CD14-positive monocyte (primary cell): Measurements from ENCODE around the gene TAPT1. TPM values are rescaled to one million over a fixed set of nuclear protein-coding genes. Genes with fewer than 3 reads are reported as not detected.
A peak's percentile ranks its signal among the peaks of the same experiment; 100 is the strongest.

ENCODE experiments used
- DNase-seq, 3 donors: peaks; one replicate each; pipeline ENCODE4 v3.0.0-alpha.2; 2011 to 2022
- H2AFZ ChIP-seq: 2 replicates; pipeline ENCODE4 v1.6.0; 2012; ENCODE audit warnings: mild to moderate bottlenecking, low read depth, low read length, inconsistent platforms; ENCODE audit not compliant: insufficient read depth, poor library complexity, severe bottlenecking
- H3K27ac ChIP-seq, 2 donors: 1 replicate in 1 of 2; 2 replicates in 1 of 2; pipeline ENCODE4 v1.5.1; 2012 to 2013; ENCODE audit warnings: low read length in 2 of 2, control low read depth in 1 of 2, inconsistent platforms in 1 of 2, low read depth in 1 of 2, mild to moderate bottlenecking in 1 of 2
- H3K27me3 ChIP-seq, 2 donors: one replicate each; pipeline versions ENCODE4 v1.6.0 to v1.6.1; 2011 to 2013; ENCODE audit warnings: low read length in 2 of 2; ENCODE audit not compliant: control insufficient read depth in 2 of 2, insufficient read depth in 2 of 2
- H3K36me3 ChIP-seq, 2 donors: replicated peaks in 1 of 2; 1 replicate in 1 of 2; 2 replicates in 1 of 2; pipeline versions ENCODE4 v1.5.1 to v1.6.1; 2012 to 2013; ENCODE audit warnings: low read length in 2 of 2, control low read depth in 1 of 2, inconsistent platforms in 1 of 2, mild to moderate bottlenecking in 1 of 2; ENCODE audit not compliant: insufficient read depth in 2 of 2, control insufficient read depth in 1 of 2
- H3K4me1 ChIP-seq, 2 donors: 1 replicate in 1 of 2; 2 replicates in 1 of 2; pipeline versions ENCODE4 v1.5.1 to v1.6.1; 2012 to 2013; ENCODE audit warnings: low read length in 2 of 2, control low read depth in 1 of 2, inconsistent platforms in 1 of 2, mild to moderate bottlenecking in 1 of 2, moderate library complexity in 1 of 2; ENCODE audit not compliant: insufficient read depth in 2 of 2, control insufficient read depth in 1 of 2
- H3K4me2 ChIP-seq: replicated peaks from 2 replicates; pipeline ENCODE3; 2012; ENCODE audit warnings: low read length, moderate library complexity, mild to moderate bottlenecking; ENCODE audit not compliant: poor library complexity, severe bottlenecking; ENCODE audit errors: extremely low read depth
- H3K4me3 ChIP-seq, 3 experiments: fragments of 200-600 bp in 1 of 3; sonication (generic) in 1 of 3; replicated peaks in 1 of 3; 1 replicate in 2 of 3; 2 replicates in 1 of 3; pipeline ENCODE4 v1.5.1; 2011 to 2013; ENCODE audit warnings: low read length in 3 of 3, mild to moderate bottlenecking in 3 of 3, control low read depth in 2 of 3, low read depth in 2 of 3, inconsistent platforms in 1 of 3, moderate library complexity in 1 of 3
- H3K79me2 ChIP-seq: 2 replicates; pipeline ENCODE4 v1.6.0; 2012; ENCODE audit warnings: mild to moderate bottlenecking, control low read depth, inconsistent platforms, low read length, moderate library complexity; ENCODE audit not compliant: insufficient read depth
- H3K9ac ChIP-seq: 2 replicates; pipeline ENCODE4 v1.6.0; 2017; ENCODE audit warnings: low read length, mild to moderate bottlenecking; ENCODE audit not compliant: insufficient read depth, poor library complexity, severe bottlenecking
- H3K9me3 ChIP-seq, 2 donors: replicated peaks in 1 of 2; 1 replicate in 1 of 2; 2 replicates in 1 of 2; pipeline versions ENCODE4 v1.5.1 to v1.6.1; 2012 to 2013; ENCODE audit warnings: low read length in 2 of 2, control low read depth in 1 of 2; ENCODE audit not compliant: control insufficient read depth in 1 of 2, insufficient read depth in 1 of 2
- H4K20me1 ChIP-seq: 2 replicates; pipeline ENCODE4 v1.6.0; 2012; ENCODE audit warnings: mild to moderate bottlenecking, low read length, control low read depth, moderate library complexity; ENCODE audit not compliant: insufficient read depth
- H3K27ac Mint-ChIP-seq, 7 donors: one replicate each; pipeline ENCODE4 v1.8.0; 2020; ENCODE audit warnings: mild to moderate bottlenecking in 7 of 7, mixed read lengths in 7 of 7, moderate library complexity in 6 of 7, inconsistent platforms in 2 of 7
- H3K27me3 Mint-ChIP-seq, 3 donors: one replicate each; pipeline ENCODE4 v1.8.0; 2021 to 2022; ENCODE audit warnings: low read depth in 3 of 3, mild to moderate bottlenecking in 3 of 3, mixed read lengths in 3 of 3, moderate library complexity in 3 of 3, inconsistent platforms in 1 of 3
- H3K36me3 Mint-ChIP-seq, 2 donors: one replicate each; pipeline ENCODE4 v1.8.0; 2020; ENCODE audit warnings: mixed read lengths in 2 of 2, inconsistent platforms in 1 of 2, mild to moderate bottlenecking in 1 of 2
- H3K4me1 Mint-ChIP-seq: one replicate; pipeline ENCODE4 v1.8.0; 2020; ENCODE audit warnings: mild to moderate bottlenecking, mixed read lengths
- H3K4me3 Mint-ChIP-seq, 2 donors: one replicate each; pipeline ENCODE4 v1.8.0; 2020; ENCODE audit warnings: mild to moderate bottlenecking in 2 of 2, mixed read lengths in 2 of 2, moderate library complexity in 1 of 2
- H3K9me3 Mint-ChIP-seq, 7 donors: one replicate each; pipeline ENCODE4 v1.8.0; 2020 to 2022; ENCODE audit warnings: mixed read lengths in 7 of 7, mild to moderate bottlenecking in 6 of 7, moderate library complexity in 6 of 7, inconsistent platforms in 2 of 7
- CTCF ChIP-seq: fragments of 200-600 bp; IDR thresholded peaks from one replicate; pipeline ENCODE4 v1.8.0; 2022; ENCODE audit warnings: antibody characterized with exemption, mild to moderate bottlenecking
- WGBS: methylation state at CpG from one replicate; pipeline ENCODE4 v1.1.5; 2013; ENCODE audit warnings: missing lambda C conversion rate; ENCODE audit not compliant: insufficient coverage; 5-methylcytosine and 5-hydroxymethylcytosine counted together
- intact Hi-C, 2 donors: fragments of 100-400 bp; cut with micrococcal nuclease; formaldehyde crosslinking; loops; one replicate each; pipeline versions ENCODE4 v1.15.0 to v1.15.1; 2023
- polyA plus RNA-seq, 3 donors: library from polyadenylated mRNA; depleted of rRNA in 1 of 3; unstranded in 2 of 3; stranded (reverse) in 1 of 3; fragments of 300-500 nt in 2 of 3; fragments of >200 nt in 1 of 3; fragmentation: Illumina TruSeq in 2 of 3; gene quantifications; 1 replicate in 2 of 3; 2 replicates in 1 of 3; pipeline ENCODE4 v1.2.3, GENCODE V29; 2012 to 2021

TAPT1 gene
- polyA plus RNA-seq, 3 donors: 15.2 to 18.4 (median 16.0) TPM

GRCh38 chr4:16240300-16240699, 14.0 kb upstream of the TAPT1 start:
- peaks cover 2 to 3% (median 3%) of the 10 kb centered on the region in 3 donors for H3K27me3 Mint-ChIP-seq
- Histone ChIP-seq H3K36me3 (peaks cover 0 to 5% of the 10 kb centered on the region in 2 donors), H3K79me2 (no peaks in the 10 kb centered on the region), H4K20me1 (no peaks in the 10 kb centered on the region), H3K27ac (no peak overlapping the region), H3K9ac (no peak overlapping the region), H3K9me3 (no peaks in the 10 kb centered on the region), H3K4me3 (no peak overlapping the region), H3K4me2 (no peak overlapping the region), H2AFZ (no peak overlapping the region), H3K27me3 (no peaks in the 10 kb centered on the region), H3K4me1 (peaks cover 17 to 18% of the 10 kb centered on the region in 2 donors)
- no peak overlapping the region for H3K27ac Mint-ChIP-seq
- no peak for TF ChIP-seq CTCF
- H3K4me1 Mint-ChIP-seq: peaks cover 9% of the 10 kb centered on the region
- DNase-seq: no peak
- no peaks in the 10 kb centered on the region for H3K9me3 Mint-ChIP-seq
- intact Hi-C loops: no loop called here
- H3K4me3 Mint-ChIP-seq: no peak overlapping the region
- H3K36me3 Mint-ChIP-seq: peaks cover 4 to 5% of the 10 kb centered on the region in 2 donors

GRCh38 chr4:16239086-16239485, 12.8 kb upstream of the TAPT1 start:
- Histone ChIP-seq H3K9me3 (no peaks in the 10 kb centered on the region), H3K36me3 (peaks cover 0 to 5% of the 10 kb centered on the region in 2 donors), H2AFZ (no peak overlapping the region), H3K27ac (no peak overlapping the region), H3K79me2 (no peaks in the 10 kb centered on the region), H3K4me3 (no peak overlapping the region), H3K9ac (no peak overlapping the region), H3K4me2 (no peak overlapping the region), H3K4me1 (peaks cover 22 to 28% of the 10 kb centered on the region in 2 donors), H4K20me1 (no peaks in the 10 kb centered on the region), H3K27me3 (no peaks in the 10 kb centered on the region)
- Mint-ChIP-seq H3K4me3 (no peak overlapping the region), H3K36me3 (peaks cover 4 to 5% of the 10 kb centered on the region in 2 donors), H3K4me1 (peaks cover 14% of the 10 kb centered on the region), H3K9me3 (no peaks in the 10 kb centered on the region), H3K27me3 (peaks cover 2 to 3% (median 3%) of the 10 kb centered on the region in 3 donors), H3K27ac (peak overlapping the region in 1 of 7 donors; percentile 67)
- WGBS: no CpG with 5 or more reads among the region's 3 CpGs
- intact Hi-C loops: no loop called here
- no peak for TF ChIP-seq CTCF
- DNase-seq: no peak
